HEK293T (cell line): ENCODE results near the gene GSG1L2.

Experiments
- CTCF ChIA-PET: fragments of 350-600 bp; formaldehyde crosslinking; extraction: SDS; loops from one replicate; lab custom pipeline; 2021; ENCODE audit warnings: antibody characterized with exemption, inconsistent platforms; lab: Yijun Ruan, JAX
- POLR2A ChIA-PET: fragments of 350-600 bp; formaldehyde crosslinking; extraction: SDS; loops from one replicate; lab custom pipeline; 2020; ENCODE audit warnings: antibody characterized with exemption, inconsistent platforms; lab: Yijun Ruan, JAX
- DNase-seq: peaks from one replicate; pipeline ENCODE4 v3.0.0; 2012; ENCODE audit warnings: mixed read lengths; ENCODE audit errors: extremely low spot score
- ARNT ChIP-seq: fragments of 450-650 bp; IDR thresholded peaks from 2 replicates; pipeline ENCODE4 v1.6.1; 2017; ENCODE audit warnings: mild to moderate bottlenecking
- BHLHE40 ChIP-seq: fragments of 450-650 bp; IDR thresholded peaks from 2 replicates; pipeline ENCODE4 v1.6.1; 2016; ENCODE audit warnings: mild to moderate bottlenecking, moderate library complexity, borderline replicate concordance
- CTBP1 ChIP-seq: fragments of 450-650 bp; IDR thresholded peaks from 2 replicates; pipeline ENCODE4 v1.6.1; 2016; ENCODE audit warnings: borderline replicate concordance
- ELF4 ChIP-seq: fragments of 450-650 bp; IDR thresholded peaks from 2 replicates; pipeline ENCODE4 v1.6.1; 2017; ENCODE audit warnings: antibody characterized with exemption
- FOXA1 ChIP-seq: fragments of 450-650 bp; IDR thresholded peaks from 2 replicates; pipeline ENCODE4 v1.6.1; 2016; ENCODE audit warnings: mild to moderate bottlenecking
- FOXK2 ChIP-seq: fragments of 450-650 bp; IDR thresholded peaks from 2 replicates; pipeline ENCODE4 v1.6.1; 2016; ENCODE audit warnings: mild to moderate bottlenecking
- FOXM1 ChIP-seq: fragments of 450-650 bp; IDR thresholded peaks from 2 replicates; pipeline ENCODE4 v1.6.1; 2017; ENCODE audit warnings: mild to moderate bottlenecking, borderline replicate concordance
- HDGF ChIP-seq: fragments of 450-650 bp; IDR thresholded peaks from 2 replicates; pipeline ENCODE4 v1.6.1; 2017; ENCODE audit warnings: antibody characterized with exemption, borderline replicate concordance
- L3MBTL2 ChIP-seq: fragments of 450-650 bp; conservative IDR thresholded peaks from 2 replicates; pipeline ENCODE4 v1.6.1; 2016; ENCODE audit warnings: mild to moderate bottlenecking
- LEF1 ChIP-seq: fragments of 450-650 bp; IDR thresholded peaks from 2 replicates; pipeline ENCODE4 v1.6.1; 2017; ENCODE audit warnings: mild to moderate bottlenecking, borderline replicate concordance
- NFRKB ChIP-seq: fragments of 450-650 bp; IDR thresholded peaks from 2 replicates; pipeline ENCODE4 v1.6.1; 2016; ENCODE audit warnings: mild to moderate bottlenecking, moderate library complexity
- PKNOX1 ChIP-seq: fragments of 450-650 bp; IDR thresholded peaks from 2 replicates; pipeline ENCODE4 v1.6.1; 2016
- SP1 ChIP-seq: fragments of 450-650 bp; IDR thresholded peaks from 2 replicates; pipeline ENCODE4 v1.6.1; 2017
- SUZ12 ChIP-seq: fragments of 450-650 bp; IDR thresholded peaks from 2 replicates; pipeline ENCODE4 v1.6.1; 2016; ENCODE audit warnings: mild to moderate bottlenecking
- TARDBP ChIP-seq: fragments of 450-650 bp; IDR thresholded peaks from 2 replicates; pipeline ENCODE4 v1.6.1; 2016
- ZNF384 ChIP-seq: fragments of 450-650 bp; IDR thresholded peaks from 2 replicates; pipeline ENCODE4 v1.6.1; 2016

GSG1L2 gene

GRCh38 chr17:9839433-9839832, 17.6 kb upstream of the GSG1L2 start:
- TF ChIP-seq CTBP1 (no peak), FOXM1 (no peak), HDGF (no peak), ARNT (no peak), SUZ12 (no peak), FOXK2 (no peak), BHLHE40 (no peak), TARDBP (no peak), ELF4 (no peak), LEF1 (no peak), PKNOX1 (no peak), NFRKB (no peak), SP1 (no peak), ZNF384 (no peak), L3MBTL2 (no peak), FOXA1 (no peak)
- ChIA-PET POLR2A (no interaction called here), CTCF (no interaction called here)
- DNase-seq: peak; percentile 19

DNA sequence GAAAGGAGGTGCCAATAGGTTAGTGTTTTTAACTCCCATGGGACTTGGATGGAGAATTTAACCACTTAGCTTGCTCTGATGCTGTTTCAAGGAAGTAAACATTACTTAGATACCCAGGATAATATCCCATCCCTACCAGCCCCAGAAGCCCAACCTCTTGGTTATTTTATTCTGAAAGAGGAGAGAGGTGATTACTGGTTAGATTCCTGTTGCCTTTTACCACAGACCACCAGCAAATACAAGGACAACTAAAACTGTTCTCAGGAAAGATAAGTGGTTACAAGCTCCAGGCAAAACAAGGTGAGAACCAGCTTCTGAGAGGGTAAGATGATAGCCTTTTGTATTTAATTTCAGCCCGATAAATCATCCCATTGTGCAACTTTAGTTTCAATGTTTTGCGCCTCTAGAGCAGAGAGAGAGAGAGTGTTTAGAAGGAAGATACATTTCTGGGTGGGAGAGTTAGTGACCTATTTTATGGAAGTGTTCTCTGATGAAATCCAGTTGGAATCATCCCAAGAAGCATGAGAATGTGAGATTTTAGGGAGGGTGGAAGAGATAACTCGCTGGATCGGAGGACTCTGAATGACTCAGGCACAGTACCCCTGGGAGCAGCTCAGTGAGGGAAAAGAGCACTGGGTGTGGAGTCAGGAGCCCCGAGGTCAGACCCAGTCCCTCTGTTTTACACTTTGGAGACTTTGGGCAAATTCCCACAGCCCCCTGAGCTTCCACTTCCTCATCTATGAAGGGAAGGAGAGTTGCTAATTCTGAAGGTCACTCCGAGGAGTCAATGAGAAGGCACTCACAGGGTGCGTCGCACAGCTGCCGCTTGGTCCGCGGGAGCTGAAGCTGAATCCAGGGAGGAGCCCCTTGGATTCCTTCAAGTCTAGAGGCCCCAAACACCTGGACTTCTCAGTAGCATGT, 15.9 kb upstream of the GSG1L2 start:
- TF ChIP-seq BHLHE40 (no peak), PKNOX1 (no peak), NFRKB (no peak)
- CTCF ChIA-PET: no interaction called here
- no peak for DNase-seq
- POLR2A ChIA-PET: no interaction called here

DNA sequence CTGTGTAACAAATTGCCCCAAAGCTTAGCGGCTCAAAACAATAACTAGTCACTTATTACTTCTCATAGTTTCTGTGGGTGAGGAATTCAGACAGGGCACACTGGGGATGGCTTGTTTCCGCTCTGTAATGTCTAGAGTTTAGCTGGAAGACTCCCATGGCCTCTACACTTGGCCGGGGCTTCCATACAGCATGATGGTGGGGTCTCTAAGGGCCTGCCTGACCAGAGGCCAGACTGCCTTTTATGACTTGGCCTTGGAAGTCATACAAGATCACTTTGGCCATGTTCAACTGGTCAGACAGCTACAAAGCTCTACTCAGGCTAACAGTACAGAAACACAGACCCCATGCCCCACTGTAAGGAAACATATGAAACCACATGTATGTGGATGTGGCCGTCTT, 12.0 kb upstream of the GSG1L2 start:
- no peak for DNase-seq
- TF ChIP-seq SP1: no peak
- no peak for TF ChIP-seq PKNOX1
- TF ChIP-seq ZNF384: no peak
- no peak for TF ChIP-seq BHLHE40
- TF ChIP-seq LEF1: no peak
- TF ChIP-seq SUZ12: no peak
- ChIA-PET CTCF (no interaction called here), POLR2A (no interaction called here)

DNA sequence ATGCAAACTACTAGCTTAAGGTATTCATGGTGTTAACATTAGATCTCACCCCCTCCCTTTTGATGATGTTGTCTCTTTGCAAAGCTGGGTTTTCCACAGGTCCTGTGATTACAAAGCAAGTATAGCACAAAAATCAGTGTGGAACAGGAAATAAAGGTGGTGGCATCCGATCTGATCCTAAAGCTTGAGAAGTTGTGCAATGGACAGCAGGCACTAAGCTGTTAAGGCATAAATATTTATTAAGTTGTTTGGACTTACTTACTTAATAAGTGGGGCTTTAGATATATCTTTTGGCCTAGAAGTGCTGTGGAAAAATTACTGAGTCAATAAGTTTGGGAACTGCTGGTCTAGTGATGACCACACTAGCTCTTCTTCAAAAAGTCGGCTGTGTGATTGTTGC, 8.8 kb upstream of the GSG1L2 start:
- CTCF ChIA-PET: no interaction called here

DNA sequence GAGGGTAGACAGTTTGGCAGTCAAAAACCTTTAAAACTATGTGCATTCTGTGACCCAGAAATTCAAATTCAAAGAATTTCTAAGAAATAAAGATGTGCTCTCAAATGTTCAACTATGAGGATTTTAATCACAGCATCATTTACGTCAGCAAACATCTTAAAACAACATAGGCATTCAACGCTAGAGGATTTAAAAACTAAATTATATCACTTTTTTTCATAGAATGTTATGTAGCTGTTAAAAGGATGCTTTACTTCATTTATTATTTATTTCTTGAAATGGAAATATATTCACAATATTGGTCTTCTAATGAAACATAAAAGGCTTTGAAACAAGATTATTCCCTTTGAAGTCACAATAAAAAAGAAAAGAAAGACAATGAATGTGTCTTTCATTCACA, 7.5 kb upstream of the GSG1L2 start:
- ChIA-PET CTCF (interaction anchor here (1.0 kb wide), 1 partner anchor 61 kb away, joined by 4 read pairs; no protein-coding TSS in a partner anchor), POLR2A (no interaction called here)
- TF ChIP-seq SP1 (no peak), FOXM1 (no peak), L3MBTL2 (no peak), FOXA1 (no peak), BHLHE40 (no peak), ELF4 (no peak), PKNOX1 (no peak), LEF1 (no peak), FOXK2 (no peak), HDGF (no peak), NFRKB (no peak), ARNT (no peak), TARDBP (no peak), ZNF384 (no peak)
- no peak for DNase-seq

More for the DNA sequence above, 8.8 kb upstream of the GSG1L2 start:
- POLR2A ChIA-PET: no interaction called here
- DNase-seq: no peak
- TF ChIP-seq NFRKB (no peak), HDGF (no peak), PKNOX1 (no peak), FOXM1 (no peak), CTBP1 (no peak), BHLHE40 (no peak), LEF1 (no peak), ARNT (no peak), FOXK2 (no peak), ZNF384 (no peak), SP1 (no peak), SUZ12 (no peak), L3MBTL2 (no peak), FOXA1 (no peak), TARDBP (no peak), ELF4 (no peak)
